ENCODE measurements around the gene FUOM. TPM values are rescaled to one million over a fixed set of nuclear protein-coding genes. Genes with fewer than 3 reads are reported as not detected.
A peak's percentile ranks its signal among the peaks of the same experiment; 100 is the strongest.
"Not testable (repeated sequence)": the region's sequence is repeated elsewhere in the genome, so short reads cannot be mapped to it uniquely, and the experiment has no call there.

The FUOM gene
- total and polyA plus RNA-seq, 7 donors = 3.0 to 9.1 (median 5.4) TPM

GRCh38 chr10:133324198-133324792, 33.5 kb downstream of the FUOM start:
- WGBS, 3 donors = 2 to 4% (median 3%) methylated on average over 6 to 13 of the region's 13 CpGs
- Histone ChIP-seq H3K36me3 (ENCODE audit: insufficient read depth in 1 of 2, low read depth in 1 of 2) (no peaks in the 10 kb centered on the region), H3K9me3 (no peaks in the 10 kb centered on the region), H3K27me3 (ENCODE audit: insufficient read depth in 3 of 3, low read length in 2 of 3) (peaks cover 0 to 73% (median 28%) of the 10 kb centered on the region in 3 donors), H3K27ac (no peak overlapping the region), H3K4me1 (no peaks in the 10 kb centered on the region), H3K4me3 (no peak overlapping the region)
- intact Hi-C loops (cut with DNase I) = loop anchor here in 1 of 2 donors (10.0 kb wide), 1 partner anchor 71 kb away; the partner anchor contains the start of gene MTG1
- peak; percentile 41 to 84 (median 74) for ATAC-seq
- no peak for TF ChIP-seq CTCF (IDR thresholded peaks at IDR 0.05)
- DNase-seq = peak; percentile 58 to 71

GRCh38 chr10:133322064-133322709, 35.6 kb downstream of the FUOM start:
- 70 to 80% (median 73%) methylated on average over 11 to 12 of the region's 14 CpGs for WGBS, 3 donors
- H3K27ac ChIP-seq; H3K9me3 ChIP-seq; H3K4me3 ChIP-seq; H3K4me1 ChIP-seq; H3K36me3 ChIP-seq (ENCODE audit: insufficient read depth in 1 of 2, low read depth in 1 of 2); ATAC-seq; DNase-seq: not testable (repeated sequence)
- peaks cover 0 to 60% (median 26%) of the 10 kb centered on the region in 3 donors for H3K27me3 ChIP-seq (ENCODE audit: insufficient read depth in 3 of 3, low read length in 2 of 3)
- intact Hi-C loops (cut with DNase I) = loop anchor here in 1 of 2 donors (10.0 kb wide), 1 partner anchor 73 kb away; the partner anchor contains the start of gene MTG1

- intact Hi-C loops (cut with DNase I) = loop anchor here in 1 of 2 donors (10.0 kb wide), 1 partner anchor 74 kb away; the partner anchor contains the start of gene MTG1
- not testable (repeated sequence) for H3K4me3 ChIP-seq; H3K27ac ChIP-seq; H3K36me3 ChIP-seq (ENCODE audit: insufficient read depth in 1 of 2, low read depth in 1 of 2); ATAC-seq; H3K4me1 ChIP-seq; H3K9me3 ChIP-seq; DNase-seq
- peaks cover 0 to 48% (median 20%) of the 10 kb centered on the region in 3 donors for H3K27me3 ChIP-seq (ENCODE audit: insufficient read depth in 3 of 3, low read length in 2 of 3)
- WGBS, 3 donors = 80 to 90% (median 86%) methylated on average over 6 of the region's 6 CpGs
Observed at GRCh38 chr10:133320852-133321422, 36.9 kb downstream of the FUOM start.

GRCh38 chr10:133318494-133319127, 39.2 kb downstream of the FUOM start:
- no peak overlapping the region for H3K27ac ChIP-seq
- H3K36me3 ChIP-seq (ENCODE audit: insufficient read depth in 1 of 2, low read depth in 1 of 2) = no peaks in the 10 kb centered on the region
- H3K4me1 ChIP-seq = peaks cover 5% of the 10 kb centered on the region
- WGBS, 3 donors = 8 to 9% (median 9%) methylated on average over 41 to 51 of the region's 51 CpGs
- no peaks in the 10 kb centered on the region for H3K9me3 ChIP-seq
- peak overlapping the region; percentile 50 for H3K4me3 ChIP-seq
- peaks cover 0 to 30% (median 10%) of the 10 kb centered on the region in 3 donors for H3K27me3 ChIP-seq (ENCODE audit: insufficient read depth in 3 of 3, low read length in 2 of 3)
- ATAC-seq (peak; percentile 63 to 81 (median 80)), DNase-seq (peak; percentile 56 to 72)
- intact Hi-C loops (cut with DNase I) = loop anchor here in 1 of 2 donors (10.0 kb wide), 1 partner anchor 484 kb away; no protein-coding TSS in a partner anchor
- TF ChIP-seq CTCF (IDR thresholded peaks at IDR 0.05) = peak; percentile 53

GRCh38 chr10:133316732-133317131, 41.1 kb downstream of the FUOM start:
- no peak for TF ChIP-seq CTCF (IDR thresholded peaks at IDR 0.05)
- Histone ChIP-seq H3K4me1 (peaks cover 5% of the 10 kb centered on the region), H3K9me3 (no peaks in the 10 kb centered on the region), H3K4me3 (no peak overlapping the region), H3K36me3 (ENCODE audit: insufficient read depth in 1 of 2, low read depth in 1 of 2) (peaks cover 0 to 17% of the 10 kb centered on the region in 2 donors), H3K27me3 (ENCODE audit: insufficient read depth in 3 of 3, low read length in 2 of 3) (peaks cover 0 to 30% (median 8%) of the 10 kb centered on the region in 3 donors), H3K27ac (no peak overlapping the region)
- no peak for ATAC-seq
- DNase-seq = no peak
- intact Hi-C loops (cut with DNase I) = loop anchor here in 1 of 2 donors (10.0 kb wide), 1 partner anchor 482 kb away; no protein-coding TSS in a partner anchor
- WGBS, 3 donors = 82 to 92% (median 85%) methylated on average over 3 to 7 of the region's 7 CpGs
